AG09309 (cell line): ENCODE results near the gene FAM177A1.
"Not testable (repeated sequence)": the region's sequence is repeated elsewhere in the genome, so short reads cannot be mapped to it uniquely, and the experiment has no call there.

ENCODE experiments used
- DNase-seq: peaks from one replicate; pipeline ENCODE4 v3.0.0-alpha.2; 2010; ENCODE audit warnings: low read depth
- H3K4me3 ChIP-seq: 2 replicates; pipeline ENCODE4 v1.5.1; 2011; ENCODE audit warnings: mild to moderate bottlenecking, low read depth, low read length, moderate library complexity; ENCODE audit not compliant: control insufficient read depth
- CTCF ChIP-seq: IDR thresholded peaks from 2 replicates; pipeline ENCODE4 v1.5.1; 2011; ENCODE audit warnings: mild to moderate bottlenecking, low read depth, low read length, inconsistent platforms; ENCODE audit not compliant: insufficient read depth, control insufficient read depth; ENCODE audit errors: missing control alignments

The FAM177A1 gene

DNA sequence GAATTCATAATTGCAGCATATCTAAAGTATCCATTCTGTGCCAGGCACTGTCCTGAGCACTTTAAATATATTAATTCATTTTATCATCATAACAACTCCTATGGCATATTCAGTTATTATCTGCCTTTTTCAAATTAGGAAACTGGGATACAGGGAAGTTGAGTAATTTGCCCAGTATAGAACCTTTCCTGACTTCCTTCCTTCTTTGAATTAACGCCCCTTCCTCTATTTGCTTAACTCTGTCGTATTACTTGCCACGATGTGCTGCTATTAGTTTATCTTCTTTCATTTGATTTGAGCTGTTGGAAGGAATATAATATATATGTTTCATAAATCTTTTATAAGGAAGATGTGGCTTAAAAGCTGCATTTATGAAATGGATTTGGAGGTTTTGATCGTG, 25.4 kb upstream of the FAM177A1 start:
- no peak overlapping the region for H3K4me3 ChIP-seq
- TF ChIP-seq CTCF: no peak
- no peak for DNase-seq

DNA sequence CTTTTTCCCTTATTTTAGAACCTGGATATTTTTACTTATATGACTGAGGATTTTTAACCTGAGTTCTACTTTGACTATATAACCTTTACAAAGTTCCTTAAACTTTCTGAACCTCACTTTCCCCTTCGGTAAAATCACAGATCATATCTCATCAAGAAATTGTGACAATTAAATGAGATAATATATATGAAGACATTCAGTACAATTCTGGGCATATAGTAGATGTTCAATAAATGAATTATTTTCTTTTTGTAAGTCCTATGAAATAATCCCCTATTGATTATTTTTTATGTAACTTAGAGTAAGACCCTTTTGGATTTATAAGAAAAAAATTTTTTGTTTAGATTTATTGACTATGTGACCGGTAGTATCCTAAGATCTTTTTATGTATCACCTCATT, 17.6 kb upstream of the FAM177A1 start:
- DNase-seq: no peak
- H3K4me3 ChIP-seq: no peak overlapping the region
- TF ChIP-seq CTCF: no peak

DNA sequence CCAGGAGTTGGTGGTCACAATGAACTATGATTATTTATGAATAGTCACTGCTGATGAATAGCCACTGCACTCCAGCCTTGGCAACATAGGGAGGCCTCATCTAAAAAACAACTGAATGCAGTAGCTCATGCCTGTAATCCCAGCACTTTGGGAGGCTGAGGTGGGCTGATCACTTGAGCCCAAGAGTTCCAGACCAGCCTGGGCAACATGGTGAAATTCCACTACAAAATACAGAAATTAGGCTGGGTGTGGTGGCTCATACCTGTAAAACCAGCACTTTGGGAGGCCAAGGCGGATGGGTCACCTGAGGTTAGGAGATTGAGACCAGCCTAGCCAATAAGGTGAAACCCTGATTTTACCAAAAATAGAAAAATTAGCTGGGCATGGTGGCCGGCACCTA, 13.5 kb upstream of the FAM177A1 start:
- no peak overlapping the region for H3K4me3 ChIP-seq
- no peak for DNase-seq
- TF ChIP-seq CTCF: no peak

DNA sequence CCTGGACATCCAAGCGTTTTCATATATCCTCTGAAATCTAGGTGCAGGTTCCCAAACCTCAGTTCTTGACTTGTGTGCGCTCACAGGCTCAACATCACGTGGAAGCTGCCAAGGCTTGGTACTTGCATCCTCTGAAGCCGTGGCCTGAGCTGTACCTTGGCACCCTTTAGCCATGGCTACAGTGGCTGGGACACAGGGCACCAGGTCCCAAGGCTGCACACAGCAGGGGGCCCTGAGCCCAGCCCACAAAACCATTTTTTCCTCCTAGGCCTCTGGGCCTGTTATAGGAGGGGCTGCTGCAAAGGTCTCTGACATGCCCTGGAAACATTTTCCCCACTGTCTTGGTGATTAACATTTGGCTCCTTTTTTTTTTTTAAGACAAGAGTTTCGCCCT, 11.6 kb upstream of the FAM177A1 start:
- DNase-seq: no peak
- H3K4me3 ChIP-seq: no peak overlapping the region
- TF ChIP-seq CTCF: no peak

DNA sequence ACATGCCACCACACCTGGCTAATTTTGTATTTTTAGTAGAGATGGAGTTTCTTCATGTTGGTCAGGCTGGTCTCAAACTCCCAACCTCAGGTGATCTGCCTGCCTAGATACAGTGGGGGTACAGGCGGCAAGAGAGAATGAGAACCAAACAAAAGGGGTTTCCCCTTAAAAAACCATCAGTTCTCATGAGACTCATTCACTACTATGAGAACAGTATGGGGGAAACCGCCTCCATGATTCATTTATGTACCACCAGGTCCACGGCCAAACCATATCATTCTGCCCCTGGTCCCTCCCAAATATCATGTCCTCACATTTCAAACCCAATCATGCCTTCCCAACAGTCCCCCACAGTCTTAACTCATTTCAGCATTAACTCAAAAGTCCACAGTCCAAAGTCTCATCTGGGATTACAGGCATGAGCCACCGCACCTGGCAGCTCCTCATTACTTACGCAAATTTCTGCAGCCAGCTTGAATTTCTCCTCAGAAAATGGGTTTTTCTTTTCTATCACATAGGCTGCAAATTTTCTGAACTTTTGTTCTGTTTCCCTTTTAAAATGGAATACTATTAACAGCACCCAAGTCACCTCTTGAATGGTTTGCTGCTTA, 11.0 kb upstream of the FAM177A1 start:
- not testable (repeated sequence) for H3K4me3 ChIP-seq, DNase-seq

DNA sequence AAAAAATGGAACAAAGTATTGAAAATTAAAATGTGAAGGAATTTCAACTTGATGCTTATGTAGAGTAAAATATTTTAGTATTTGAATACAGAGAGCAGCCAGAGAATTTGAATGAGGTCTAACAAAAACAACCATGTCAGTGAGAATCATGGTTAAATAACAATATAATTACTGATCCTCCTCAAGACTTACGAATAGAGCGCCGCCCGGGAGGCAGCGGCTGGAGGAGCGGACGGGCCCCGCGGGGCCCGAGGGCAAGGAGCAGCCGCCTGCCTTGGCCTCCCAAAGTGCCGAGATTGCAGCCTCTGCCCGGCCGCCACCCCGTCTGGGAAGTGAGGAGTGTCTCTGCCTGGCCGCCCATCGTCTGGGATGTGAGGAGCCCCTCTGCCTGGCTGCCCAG, 7.8 kb upstream of the FAM177A1 start:
- DNase-seq, H3K4me3 ChIP-seq: not testable (repeated sequence)

DNA sequence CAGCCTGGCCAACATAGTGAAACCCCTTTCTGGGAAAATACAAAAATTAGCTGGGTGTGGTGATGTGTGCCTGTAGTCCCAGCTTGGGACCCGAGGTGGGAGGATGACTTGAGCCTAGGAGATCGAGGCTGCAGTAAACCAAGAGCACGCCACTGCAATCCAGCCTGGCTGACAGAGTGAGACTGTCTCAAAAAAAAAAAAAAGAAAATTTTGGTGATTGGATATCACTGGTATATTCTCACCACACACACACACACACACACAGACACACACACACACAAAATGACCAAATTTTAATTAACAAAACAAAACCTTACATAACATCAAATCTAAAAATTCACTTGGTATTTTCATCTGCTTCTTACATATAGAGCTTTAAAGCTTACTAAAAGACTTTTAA, 3.4 kb upstream of the FAM177A1 start:
- TF ChIP-seq CTCF: no peak
- DNase-seq: no peak
- H3K4me3 ChIP-seq: no peak overlapping the region

DNA sequence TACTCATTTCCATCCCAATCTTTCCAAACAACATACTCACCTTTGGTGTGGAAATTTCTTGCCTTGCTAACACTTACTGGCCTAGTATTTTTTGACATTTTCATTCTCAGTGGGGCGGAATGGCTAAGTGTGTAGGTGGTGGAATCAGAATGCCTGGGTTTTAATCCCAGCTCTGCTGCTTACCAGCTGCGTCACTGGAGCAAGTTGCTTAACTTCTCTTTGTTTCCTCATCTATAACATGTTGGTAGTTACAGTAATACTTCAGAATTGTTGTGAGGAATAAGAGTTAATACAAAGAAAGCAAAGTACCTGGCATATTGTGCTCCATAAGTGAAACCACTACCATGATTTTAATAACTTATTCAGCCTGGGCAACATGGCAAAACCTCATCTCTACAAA, 3.0 kb upstream of the FAM177A1 start:
- no peak for TF ChIP-seq CTCF

More for the DNA sequence above, 3.0 kb upstream of the FAM177A1 start:
- no peak overlapping the region for H3K4me3 ChIP-seq
- no peak for DNase-seq
